ENCODE data around the gene PARP11.

PARP11 gene, protein sequence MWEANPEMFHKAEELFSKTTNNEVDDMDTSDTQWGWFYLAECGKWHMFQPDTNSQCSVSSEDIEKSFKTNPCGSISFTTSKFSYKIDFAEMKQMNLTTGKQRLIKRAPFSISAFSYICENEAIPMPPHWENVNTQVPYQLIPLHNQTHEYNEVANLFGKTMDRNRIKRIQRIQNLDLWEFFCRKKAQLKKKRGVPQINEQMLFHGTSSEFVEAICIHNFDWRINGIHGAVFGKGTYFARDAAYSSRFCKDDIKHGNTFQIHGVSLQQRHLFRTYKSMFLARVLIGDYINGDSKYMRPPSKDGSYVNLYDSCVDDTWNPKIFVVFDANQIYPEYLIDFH

DNA sequence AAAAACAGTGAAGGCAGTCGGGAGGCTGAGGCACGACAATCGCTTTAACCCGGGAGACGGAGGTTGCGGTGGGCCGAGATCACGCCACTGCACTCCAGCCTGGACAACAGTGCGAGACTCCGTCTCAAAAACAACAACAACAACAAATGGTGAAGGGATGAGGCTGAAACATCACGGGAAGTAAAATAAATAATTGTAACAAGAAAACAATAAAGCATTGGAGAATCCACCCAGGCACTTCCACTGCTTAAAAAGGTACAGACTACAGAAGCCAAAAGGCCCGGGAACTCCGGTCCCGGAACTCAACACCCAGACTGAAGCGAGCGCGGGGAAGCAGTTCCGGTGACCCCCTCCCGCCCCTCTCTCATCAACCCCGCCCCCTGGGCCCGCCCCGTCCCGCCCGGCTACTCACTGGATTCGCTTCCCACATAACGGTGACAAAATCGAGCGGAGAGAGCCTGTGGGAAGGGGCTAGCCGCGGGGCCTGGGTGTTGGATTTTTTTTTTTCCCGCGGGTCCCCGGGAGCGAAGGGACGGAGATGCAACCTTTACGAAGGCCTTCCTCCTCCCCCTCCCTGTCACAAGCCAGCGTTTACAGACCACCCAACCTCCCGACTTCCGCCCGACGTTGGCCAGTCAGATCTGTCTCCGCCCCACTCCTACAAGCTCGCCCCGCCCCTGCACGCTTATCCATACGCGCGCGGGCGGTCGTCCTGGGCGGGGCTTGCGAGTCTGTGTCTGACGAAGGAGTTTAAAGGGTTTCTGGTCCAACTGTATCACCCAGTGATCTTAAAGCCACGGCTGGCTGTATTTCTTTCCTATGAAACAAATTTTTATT is at the start of gene PARP11:
Gene PARP11, minus strand, starts transcription at position 600 of the 837 bp plus-strand sequence. Its CDS starts 170 bp downstream, at position 430.
- DNase-seq = peak; percentile 99

- no peak for DNase-seq
Observed at GRCh38 chr12:3922033-3922432, 48.8 kb upstream of the PARP11 start.

DNA sequence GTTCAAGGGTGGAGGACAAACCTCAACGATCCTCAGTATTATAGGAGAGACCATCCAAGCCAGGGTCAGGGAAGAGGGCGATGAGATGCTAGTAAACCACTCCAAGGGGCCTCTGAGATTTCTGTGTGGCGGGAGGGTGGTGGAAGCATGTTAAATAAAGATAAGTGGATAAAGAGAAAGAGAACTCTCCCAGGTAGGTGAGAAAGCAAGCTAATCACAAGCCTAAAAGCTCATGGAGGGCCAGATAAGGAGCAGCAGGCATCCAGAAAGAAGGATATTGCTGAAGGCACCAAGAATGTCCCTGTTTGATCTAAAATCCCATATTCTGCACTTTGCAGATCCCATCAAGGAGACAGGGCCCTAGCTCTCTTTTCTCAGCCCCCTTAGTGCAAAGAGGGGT is 48.3 kb upstream of the PARP11 start:
- DNase-seq = no peak

- DNase-seq = no peak
Observed at GRCh38 chr12:3921151-3921471, 47.9 kb upstream of the PARP11 start.

GRCh38 chr12:3920351-3921150 is 47.4 kb upstream of the PARP11 start:
- DNase-seq = no peak

DNA sequence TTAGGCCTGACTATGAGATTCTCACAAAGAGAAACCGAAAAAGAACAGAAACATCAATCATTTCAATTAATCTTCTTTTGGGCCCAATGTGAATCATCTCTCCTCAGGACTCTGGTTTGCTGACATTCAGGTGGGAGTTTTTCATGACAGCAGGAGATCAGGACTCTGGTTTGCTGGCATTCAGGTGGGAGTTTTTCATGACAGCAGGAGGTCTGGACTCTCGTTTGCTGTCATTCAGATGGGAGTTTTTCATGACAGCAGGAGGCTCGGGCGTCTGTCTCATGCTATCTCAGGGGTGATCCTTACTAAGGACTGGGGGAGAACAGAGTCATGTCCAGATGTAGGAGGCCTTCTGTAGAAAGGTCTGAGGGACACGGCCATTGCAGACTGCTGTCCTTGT is 40.1 kb upstream of the PARP11 start:
- peak in 1 of 2 experiments; percentile 35 for DNase-seq

DNA sequence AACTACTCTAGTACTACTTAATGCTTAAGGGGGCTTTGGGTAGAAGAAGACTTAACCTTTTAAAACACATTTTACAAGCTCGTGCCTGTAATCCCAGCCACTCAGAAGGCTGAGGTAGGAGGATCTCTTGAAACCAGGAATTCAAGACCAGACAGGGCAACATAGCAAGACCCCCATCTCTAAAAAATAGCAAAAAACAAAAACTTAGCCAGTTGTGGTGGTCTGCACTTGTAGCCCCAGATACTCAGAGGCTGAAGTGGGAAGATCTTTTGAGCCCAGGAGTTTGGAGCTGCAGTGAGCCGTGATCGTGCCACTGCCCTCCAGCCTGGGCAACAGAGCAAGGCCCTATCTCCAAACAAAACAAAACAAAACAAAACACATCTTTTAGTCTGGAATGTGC is 39.7 kb upstream of the PARP11 start:
- DNase-seq = no peak

DNA sequence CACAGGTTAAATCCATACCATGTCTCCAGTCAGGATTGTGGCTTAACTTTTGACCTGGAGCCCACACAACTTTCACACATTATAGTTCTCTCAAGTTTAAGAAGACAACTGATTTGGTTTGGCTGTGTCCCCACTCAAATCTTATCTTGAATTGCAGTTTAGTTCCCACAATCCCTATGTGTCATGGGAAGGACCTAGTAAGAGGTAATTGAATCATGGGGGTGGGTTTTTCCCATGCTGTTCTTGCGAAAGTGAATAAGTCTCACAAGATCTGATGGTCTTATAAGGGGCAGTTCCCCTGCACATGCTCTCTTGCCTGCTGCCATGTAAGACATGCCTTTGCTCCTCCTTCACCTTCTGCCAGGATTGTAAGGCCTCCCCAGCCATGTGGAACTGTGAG is 38.2 kb upstream of the PARP11 start:
- no peak for DNase-seq

GRCh38 chr12:3905664-3906063 is 32.5 kb upstream of the PARP11 start:
- DNase-seq = no peak

- no peak for DNase-seq
Observed at GRCh38 chr12:3904999-3905398, 31.8 kb upstream of the PARP11 start.

DNA sequence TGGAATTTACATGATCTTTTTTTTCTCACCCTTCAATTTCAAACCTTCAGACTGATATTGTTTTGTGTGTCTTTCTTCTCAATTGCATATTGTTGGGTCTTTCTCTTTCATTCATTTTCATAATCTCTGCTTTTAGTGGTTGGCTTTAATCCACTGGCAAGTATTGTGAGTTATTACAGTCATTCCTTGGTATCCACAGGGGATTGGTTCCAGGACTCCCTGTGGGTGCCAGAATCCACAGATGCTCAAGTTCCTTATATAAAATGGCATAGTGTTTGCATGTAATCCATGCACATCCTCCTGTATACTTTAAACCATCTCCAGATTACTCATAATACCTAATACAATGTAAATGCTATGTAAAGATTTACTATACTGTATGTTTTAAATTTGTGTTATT is 29.7 kb upstream of the PARP11 start:
- no peak for DNase-seq

DNA sequence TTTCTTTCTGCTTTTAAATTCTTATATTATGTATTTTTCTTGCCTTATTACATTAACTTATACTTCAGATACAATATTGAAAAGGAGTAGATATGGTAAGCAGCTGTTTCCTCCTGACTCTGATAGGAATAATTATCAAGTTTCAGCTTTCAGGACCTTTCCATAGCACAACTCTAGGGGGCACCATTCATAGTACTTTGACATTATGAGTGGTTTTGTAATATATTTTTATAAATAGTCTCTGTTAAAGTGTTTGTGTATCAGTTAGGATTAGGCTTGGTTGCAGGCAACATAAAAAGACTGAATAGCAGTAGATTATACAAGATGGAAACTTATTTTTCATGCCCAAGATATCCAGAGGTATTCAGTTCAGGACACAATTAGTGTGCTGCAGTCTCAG is 27.9 kb upstream of the PARP11 start:
- no peak for DNase-seq

- DNase-seq = no peak
Observed at GRCh38 chr12:3898756-3899155, 25.6 kb upstream of the PARP11 start.

DNA sequence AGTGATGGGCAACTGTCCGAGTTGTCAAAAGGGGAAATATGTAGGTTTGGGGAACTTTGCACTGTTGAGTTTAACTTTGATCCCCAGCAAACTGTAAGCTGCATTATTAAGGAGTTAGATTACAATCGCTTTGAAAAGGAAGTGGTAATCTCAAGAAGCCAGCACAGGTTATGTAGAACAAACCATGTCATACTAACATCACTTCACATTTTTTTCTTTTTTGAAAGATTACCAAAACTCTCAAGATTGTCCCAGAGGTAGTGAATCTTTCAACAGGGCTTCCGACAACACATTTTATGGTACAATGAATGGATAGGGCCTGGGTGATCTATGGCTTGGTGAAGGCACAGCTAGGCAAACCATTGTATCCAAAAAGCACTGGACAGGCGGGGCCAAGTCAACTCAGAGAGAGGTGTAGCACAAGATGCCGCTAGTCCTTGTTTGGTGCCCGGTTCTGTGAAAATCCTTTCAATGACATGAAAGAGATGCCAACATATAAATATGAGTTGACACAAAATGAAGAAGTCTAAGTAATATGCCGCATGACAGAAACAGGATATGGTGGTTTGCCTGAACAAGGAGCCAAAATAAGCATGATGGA is 24.3 kb upstream of the PARP11 start:
- no peak for DNase-seq

DNA sequence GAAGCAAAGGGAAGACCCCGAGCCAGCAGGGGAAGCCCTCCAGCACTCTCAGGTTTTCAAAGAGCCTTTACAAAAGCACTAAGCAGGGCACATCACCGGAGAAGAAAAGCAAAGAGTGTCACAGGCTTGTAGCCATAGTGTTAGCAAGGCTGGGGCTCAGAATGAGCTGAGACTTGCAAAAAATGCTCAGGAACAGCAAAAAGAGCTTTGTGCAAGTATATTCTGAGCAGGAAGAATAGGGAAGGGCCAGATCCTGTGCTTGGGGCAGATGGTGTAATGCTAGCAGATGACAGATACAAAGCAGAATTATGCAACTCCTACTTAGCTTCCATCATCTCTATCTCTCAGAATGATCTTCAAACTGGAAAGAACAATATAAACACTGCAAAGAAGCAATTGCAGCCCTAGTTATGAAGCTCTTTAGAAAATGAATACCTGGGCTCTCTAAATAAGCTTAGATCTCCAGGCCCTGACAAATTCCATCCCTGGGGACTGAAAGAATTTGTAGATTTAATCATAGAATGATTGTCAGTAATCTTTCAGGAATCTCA is 23.7 kb upstream of the PARP11 start:
- DNase-seq = no peak

- DNase-seq = no peak
Observed at GRCh38 chr12:3896356-3896755, 23.2 kb upstream of the PARP11 start.

- no peak for DNase-seq
Observed at GRCh38 chr12:3892631-3893030, 19.4 kb upstream of the PARP11 start.

GRCh38 chr12:3891201-3891600 is 18.0 kb upstream of the PARP11 start:
- no peak for DNase-seq

GRCh38 chr12:3888659-3889058 is 15.5 kb upstream of the PARP11 start:
- no peak for DNase-seq

- peak in 1 of 2 experiments; percentile 38 for DNase-seq
Observed at GRCh38 chr12:3885277-3886094, 12.3 kb upstream of the PARP11 start.

DNA sequence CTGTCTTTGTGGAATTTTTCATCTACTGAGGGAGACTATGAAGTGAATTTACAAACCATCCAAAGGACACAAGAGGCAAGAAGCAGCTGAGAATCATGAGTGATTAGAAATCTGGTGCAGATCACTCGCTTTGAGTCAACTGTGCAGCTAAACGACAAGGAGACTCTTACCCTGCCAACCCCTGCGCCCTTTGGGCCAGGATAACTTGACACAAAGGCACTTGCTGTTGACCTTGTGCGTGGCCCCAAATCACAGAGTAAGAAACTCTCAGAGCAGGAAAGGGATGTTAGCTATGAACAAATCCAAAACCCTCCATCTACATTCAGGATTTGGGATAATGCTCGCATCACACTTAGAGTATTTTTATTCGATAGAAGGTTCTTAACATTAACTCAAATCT is 11.5 kb upstream of the PARP11 start:
- DNase-seq = no peak

Data from activated CD4-positive, alpha-beta T cell treated with anti-CD3 and anti-CD28 coated beads, Interleukin-2, amount 50 U/mL, for 48 hours (primary cell).